GM10248 (cell line): Measurements from ENCODE around the gene VDR.

Experiments
- CTCF ChIA-PET: fragments of 300-600 bp; sonication (Branson Sonifier 250); formaldehyde crosslinking; extraction: SDS; loops from one replicate; lab custom pipeline; 2021; ENCODE audit warnings: antibody characterized with exemption; lab: Yijun Ruan, JAX
- POLR2A ChIA-PET: fragments of 350-650 bp; sonication (Branson Sonifier 250); formaldehyde crosslinking; extraction: SDS; loops from one replicate; lab custom pipeline; 2020; ENCODE audit warnings: antibody characterized with exemption; lab: Yijun Ruan, JAX
- DNase-seq: peaks from one replicate; pipeline ENCODE4 v3.0.0; 2012; ENCODE audit errors: extremely low spot score
- TF ChIP-seq, protein P1 (sequence below): IDR thresholded peaks from 2 replicates; pipeline ENCODE4 v1.5.1; 2012; ENCODE audit warnings: mild to moderate bottlenecking, low read depth; ENCODE audit errors: extremely low read depth, missing control alignments, control extremely low read depth

The VDR gene

DNA sequence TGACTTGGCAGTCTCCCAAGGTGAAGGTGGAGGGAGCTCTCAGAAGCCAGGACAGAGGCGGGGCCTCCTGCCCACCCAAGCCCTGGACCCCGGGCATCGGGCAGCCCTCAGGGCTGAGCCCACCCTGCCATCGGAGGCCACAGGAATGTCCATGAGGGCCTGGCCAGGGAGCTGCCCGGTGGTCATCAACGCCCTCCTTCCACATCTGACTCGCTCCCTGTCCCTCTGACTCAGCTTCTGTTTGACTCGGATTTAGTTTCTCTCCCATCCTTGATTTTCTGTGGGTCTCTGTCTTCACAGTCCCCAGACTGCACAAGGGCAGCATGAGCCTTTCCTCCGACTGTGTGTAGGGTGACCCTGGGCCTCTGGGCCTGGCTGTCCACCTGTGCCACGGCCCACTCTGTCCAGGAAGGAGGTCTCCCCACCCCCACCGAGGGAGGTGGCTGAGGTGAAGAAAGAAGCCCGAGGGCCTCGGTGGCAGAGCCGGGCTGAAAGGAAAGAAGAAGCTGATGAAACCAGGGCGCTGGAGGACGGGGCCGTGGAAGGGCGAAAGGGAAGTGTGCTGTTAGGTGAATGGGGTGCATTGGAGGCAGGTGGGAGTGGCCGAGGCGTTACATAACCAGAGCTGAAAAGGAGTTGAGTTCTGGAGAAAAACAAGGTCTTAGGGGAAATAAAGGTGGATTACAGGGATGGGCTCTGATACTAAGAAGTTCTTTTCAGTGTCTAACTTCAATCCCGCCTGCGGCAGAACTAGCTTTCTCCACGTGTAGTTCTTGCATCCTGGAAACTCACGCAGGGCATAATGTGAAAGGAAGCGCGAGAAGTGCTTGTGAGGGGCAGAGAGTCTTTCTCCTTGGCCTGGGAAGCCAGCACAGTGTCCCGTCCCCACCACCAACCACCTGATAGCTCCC, 41.9 kb upstream of the VDR start:
- POLR2A ChIA-PET = interaction anchor here (0.6 kb wide), 1 partner anchor 241 kb away, joined by 3 read pairs; the partner anchor contains the start of gene RPAP3
- no peak for DNase-seq
- TF ChIP-seq, protein P1, sequence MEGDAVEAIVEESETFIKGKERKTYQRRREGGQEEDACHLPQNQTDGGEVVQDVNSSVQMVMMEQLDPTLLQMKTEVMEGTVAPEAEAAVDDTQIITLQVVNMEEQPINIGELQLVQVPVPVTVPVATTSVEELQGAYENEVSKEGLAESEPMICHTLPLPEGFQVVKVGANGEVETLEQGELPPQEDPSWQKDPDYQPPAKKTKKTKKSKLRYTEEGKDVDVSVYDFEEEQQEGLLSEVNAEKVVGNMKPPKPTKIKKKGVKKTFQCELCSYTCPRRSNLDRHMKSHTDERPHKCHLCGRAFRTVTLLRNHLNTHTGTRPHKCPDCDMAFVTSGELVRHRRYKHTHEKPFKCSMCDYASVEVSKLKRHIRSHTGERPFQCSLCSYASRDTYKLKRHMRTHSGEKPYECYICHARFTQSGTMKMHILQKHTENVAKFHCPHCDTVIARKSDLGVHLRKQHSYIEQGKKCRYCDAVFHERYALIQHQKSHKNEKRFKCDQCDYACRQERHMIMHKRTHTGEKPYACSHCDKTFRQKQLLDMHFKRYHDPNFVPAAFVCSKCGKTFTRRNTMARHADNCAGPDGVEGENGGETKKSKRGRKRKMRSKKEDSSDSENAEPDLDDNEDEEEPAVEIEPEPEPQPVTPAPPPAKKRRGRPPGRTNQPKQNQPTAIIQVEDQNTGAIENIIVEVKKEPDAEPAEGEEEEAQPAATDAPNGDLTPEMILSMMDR = no peak
- CTCF ChIA-PET = interaction anchor here (0.7 to 2.1 kb wide), 12 partner anchors 8 to 673 kb away, joined by 3 to 13 read pairs (median 3); partner anchors contain the start of gene TMEM106C

DNA sequence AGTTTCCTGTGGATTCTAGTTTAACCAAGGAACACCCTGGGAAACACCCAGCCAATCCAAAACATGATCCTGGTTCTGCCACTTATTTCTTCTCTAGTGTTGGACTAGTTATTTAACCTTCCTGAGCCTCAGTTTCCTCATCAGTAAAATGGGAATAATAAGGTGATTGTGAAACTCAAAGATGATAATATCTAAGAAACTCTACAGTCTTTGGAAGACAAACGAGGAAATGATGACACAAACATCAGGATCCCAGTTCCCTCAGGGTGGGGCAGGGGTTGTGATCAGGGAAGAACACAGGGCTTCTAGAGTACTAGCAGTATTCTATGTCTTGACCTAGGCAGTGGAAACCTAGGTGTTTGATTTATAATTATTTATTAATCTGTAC, 40.5 kb upstream of the VDR start:
- TF ChIP-seq, protein P1 = no peak
- no peak for DNase-seq
- ChIA-PET CTCF (interaction anchor here (1.5 to 2.1 kb wide), 2 partner anchors 18 to 52 kb away, joined by 3 to 13 read pairs; partner anchors contain the start of gene TMEM106C), POLR2A (no interaction called here)

DNA sequence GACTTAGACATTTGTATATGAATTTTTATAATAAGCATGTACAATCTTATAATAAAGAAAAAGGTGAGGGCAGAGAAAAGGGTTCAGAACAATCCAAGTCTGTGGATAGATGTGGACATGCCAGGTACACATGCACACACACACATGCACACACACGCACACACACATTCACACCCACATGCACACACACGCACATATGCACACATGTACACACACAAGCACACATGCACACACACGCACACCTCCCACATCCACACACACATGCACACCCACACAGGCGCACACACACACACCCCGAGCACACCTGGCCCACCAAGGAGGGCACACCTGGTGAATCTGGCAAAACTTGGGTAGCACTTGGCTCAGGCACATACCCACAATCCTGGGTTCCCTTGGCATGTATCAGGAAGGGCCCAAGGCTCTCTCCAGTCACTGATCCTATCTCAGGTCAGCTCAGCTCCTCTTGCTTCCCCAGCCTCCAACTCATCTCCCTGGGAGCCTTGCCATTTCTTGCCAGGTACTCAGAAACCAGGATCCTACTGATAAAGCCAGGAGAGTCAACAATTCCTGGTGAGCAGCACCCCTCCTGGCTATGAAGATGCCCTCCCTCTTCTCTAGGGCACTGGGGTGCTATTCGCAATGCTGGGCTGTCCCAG, 40.0 kb upstream of the VDR start:
- ChIA-PET POLR2A (no interaction called here), CTCF (interaction anchor here (1.5 kb wide), 1 partner anchor 52 kb away, joined by 3 read pairs; no protein-coding TSS in a partner anchor)
- TF ChIP-seq, protein P1 = no peak
- DNase-seq = no peak

DNA sequence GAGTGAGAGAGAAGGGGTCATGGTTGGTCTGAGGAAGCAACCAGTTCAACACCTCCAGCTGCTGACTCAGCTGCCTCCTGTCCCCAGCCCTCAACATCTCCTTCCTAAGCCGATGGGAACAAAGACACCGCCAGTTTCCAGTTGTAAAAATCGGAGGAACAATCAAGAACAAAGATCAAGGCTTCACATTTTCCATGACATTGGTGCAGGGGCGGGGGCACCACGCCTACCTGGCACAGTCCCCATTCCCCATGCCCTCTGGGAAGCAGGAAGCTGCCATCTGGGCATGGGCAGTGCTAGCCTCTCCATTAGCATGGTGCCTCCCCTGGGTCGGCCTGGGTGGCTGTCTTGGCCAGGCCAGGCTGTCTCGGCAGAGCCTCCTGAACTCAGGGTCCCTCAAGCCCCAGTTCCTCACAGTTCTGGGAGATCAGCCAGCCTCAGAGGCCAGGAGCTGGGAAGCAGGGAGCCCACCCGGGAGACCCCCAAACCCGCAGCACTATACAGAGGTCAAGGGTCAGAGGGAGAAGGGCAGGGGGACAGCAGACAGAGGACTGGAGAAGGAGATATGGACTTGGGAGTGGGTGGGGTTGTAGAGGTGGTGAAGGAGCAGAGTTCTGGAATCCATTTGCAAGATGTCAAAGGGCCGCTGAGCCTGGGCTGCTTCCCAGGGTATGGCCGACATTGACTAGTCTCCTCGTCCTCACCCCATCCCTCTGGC, 39.0 kb upstream of the VDR start:
- no peak for DNase-seq
- ChIA-PET POLR2A (no interaction called here), CTCF (no interaction called here)
- TF ChIP-seq, protein P1 = no peak

DNA sequence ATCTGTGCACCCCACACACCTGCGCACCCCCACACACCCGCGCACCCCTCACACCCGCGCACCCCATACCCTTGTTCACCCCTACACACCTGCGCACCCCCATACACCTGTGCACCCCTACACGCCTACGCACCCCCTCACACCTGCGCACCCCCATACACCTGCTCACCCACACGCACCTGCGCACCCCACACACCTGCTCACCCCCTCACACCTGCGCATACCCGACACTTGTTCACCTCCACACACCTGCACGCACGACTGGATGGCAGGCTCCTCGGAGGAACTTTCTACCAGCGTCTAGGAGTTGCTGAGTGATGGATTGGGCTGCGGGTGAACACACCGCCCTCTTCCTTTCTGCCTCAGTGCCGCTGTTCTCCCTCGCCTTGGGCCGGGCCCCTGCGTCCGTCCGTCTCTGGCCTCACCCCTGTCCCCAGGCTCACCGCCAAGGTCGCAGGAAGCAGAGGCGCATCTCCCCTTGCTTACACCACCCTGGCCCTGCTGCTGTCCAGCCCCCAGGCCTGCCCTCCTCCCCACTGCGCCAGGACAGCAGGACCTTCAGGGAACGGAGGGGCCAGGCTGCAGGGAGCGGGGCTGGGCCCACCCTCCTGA, 37.9 kb upstream of the VDR start:
- TF ChIP-seq, protein P1 = no peak
- POLR2A ChIA-PET = interaction anchor here (0.6 kb wide), 1 partner anchor 74 kb away, joined by 3 read pairs; no protein-coding TSS in a partner anchor
- CTCF ChIA-PET = interaction anchor here (0.6 to 1.2 kb wide), 2 partner anchors 14 to 28 kb away, joined by 3 read pairs; no protein-coding TSS in a partner anchor
- no peak for DNase-seq
